GM18499 (cell line): ENCODE data around the gene SUCLG2.

ENCODE experiments used
- ATAC-seq: cut with Tn5 transposase; IDR thresholded peaks from one replicate; pipeline ENCODE4 v1.9.1; 2021; ENCODE audit warnings: moderate number of reproducible peaks; ENCODE audit not compliant: insufficient read depth, unreplicated experiment

The SUCLG2 gene

DNA sequence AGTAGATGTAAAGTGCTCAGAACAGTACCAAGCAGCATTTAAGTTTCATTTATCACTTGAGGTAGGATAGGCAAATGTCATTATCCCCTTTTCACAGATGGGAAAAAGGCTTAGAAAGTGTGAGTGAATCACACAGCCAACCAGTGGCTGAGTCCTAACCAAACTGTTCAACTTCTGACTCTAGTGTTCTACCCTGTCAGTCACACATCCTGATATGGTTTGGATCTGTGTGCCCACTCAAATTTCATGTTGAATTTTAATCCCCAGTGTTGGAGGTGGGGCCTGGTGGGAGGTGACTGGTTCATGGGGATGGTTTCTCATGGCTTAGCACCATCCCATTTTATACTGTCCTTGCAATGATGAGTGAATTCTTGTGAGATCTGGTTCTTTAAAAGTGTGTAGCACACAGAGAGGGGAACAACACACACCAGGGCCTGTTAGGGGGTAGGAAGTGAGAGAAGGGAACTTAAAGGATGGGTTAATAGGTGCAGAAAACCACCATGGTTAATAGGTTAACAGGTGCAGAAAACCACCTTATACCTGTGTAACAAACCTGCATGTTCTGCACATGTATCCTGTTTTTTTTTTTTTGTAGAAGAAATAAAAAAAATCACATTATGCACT is 304.7 kb downstream of the SUCLG2 start:
- ATAC-seq, result peak; percentile 96

DNA sequence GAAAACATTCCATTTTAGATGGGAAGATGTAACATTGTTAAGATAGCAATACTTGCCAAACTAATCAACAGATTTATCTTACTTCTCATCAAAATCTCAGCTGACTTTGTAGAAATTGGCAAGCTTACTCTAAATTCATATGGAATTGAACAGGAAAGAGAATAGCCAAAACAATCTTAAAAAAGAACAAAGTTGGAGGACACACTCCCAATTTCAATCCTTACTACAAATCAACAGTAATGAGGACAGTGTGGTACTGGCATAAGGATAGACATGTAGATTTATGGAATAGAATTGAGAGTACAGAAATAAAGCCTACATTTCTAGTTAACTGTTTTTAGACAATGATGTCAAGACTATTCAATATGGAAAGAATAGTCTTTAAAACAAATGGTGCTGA is 308.3 kb downstream of the SUCLG2 start:
- ATAC-seq, result no peak

DNA sequence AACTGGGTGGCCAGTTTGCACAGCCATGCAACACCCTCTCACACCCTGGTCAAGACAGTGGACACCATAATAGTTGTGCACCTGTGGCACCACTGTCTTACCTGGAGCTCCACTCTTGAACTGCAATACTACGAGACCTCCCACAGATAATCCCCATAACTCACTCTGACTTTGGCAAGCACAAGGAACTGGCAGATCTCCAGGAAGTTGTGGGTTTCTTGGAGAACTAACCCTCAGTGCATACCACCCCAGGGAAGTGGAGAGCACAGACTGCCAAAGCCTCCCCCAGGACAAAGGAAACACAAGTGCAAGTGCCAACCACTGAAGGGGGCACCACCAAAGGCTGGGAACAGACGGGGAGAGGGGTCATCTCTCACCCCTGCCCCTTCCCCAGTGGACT is 318.6 kb downstream of the SUCLG2 start:
- ATAC-seq, result no peak

DNA sequence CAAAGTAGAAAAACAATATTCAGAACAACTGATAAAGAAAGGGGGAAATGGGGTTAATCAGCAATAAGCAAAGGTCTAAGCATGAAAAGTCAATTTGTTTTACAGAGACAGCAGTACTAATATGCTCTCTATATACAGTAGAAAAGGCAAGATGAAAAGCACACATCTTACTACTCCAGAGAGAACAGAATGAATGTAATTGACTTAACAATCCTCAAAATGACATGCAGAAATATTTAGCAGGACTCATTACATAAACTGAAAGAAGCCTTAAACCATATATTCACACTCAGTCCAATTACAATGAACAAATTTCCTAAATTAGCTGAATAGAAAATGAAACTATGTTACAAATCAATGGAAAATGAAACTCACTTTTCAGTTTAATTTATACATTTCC is 319.8 kb downstream of the SUCLG2 start:
- no peak for ATAC-seq

DNA sequence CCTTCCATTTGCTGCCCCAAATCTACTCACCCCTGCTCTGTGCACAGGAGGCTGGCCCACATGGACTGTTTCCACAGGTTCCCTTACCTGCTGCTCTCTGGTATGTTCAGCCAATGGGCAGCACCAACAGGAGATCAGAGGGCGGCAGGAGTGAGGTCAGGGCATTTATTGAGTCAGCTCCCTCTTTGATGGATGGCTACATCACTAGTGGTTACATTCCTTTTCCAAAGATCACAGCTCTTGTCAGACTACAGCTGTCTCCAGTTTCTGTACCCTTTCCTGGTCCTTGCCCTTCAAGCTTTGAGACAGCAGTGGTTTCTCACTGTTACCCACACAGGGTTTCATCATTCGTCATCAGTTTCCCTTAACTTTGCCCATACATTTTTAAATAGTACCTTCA is 325.1 kb downstream of the SUCLG2 start:
- no peak for ATAC-seq

DNA sequence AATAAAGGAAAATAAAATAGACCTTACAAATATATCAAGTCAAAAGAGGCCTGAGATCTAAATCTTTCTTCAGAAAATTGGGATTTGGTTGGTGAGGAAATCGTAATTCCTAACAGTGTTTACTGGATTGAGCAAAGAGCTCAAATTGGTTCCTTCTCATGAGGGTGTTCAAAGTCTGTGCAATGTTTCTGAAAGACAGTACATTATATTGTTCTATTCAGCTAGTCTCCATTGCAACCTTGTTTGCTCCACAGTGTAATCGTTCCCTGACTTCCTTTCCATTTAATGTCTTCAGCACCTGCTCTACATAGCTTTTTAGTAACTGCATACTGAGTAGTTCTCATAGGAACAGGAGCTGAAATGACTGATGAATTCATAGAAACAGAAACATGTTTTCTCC is 326.8 kb downstream of the SUCLG2 start:
- no peak for ATAC-seq

DNA sequence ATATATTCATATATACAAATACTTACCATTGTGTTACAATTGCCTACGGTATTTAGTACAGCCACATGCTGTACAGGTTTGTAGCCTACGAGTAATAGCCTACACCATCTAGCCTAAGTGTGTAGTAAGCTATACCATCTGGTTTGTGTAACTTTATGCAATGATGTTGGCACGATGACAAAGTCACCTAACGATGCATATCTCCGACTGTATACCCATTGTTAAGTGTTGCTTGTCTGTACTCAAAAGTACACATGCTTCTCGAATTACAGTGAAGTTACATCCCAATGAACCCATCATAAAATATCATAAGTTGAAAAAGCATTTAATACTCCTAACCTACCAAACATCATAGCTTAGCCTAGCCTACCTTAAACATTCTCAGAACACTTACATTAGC is 329.2 kb downstream of the SUCLG2 start:
- no peak for ATAC-seq
